Measurements from ENCODE around the gene SHFL. TPM values are rescaled to one million over a fixed set of nuclear protein-coding genes. Genes with fewer than 3 reads are reported as not detected.
A peak's percentile ranks its signal among the peaks of the same experiment; 100 is the strongest.

Gene SHFL
- total RNA-seq, 1 experiment from 2014 or later, result 17.2 TPM

- Histone ChIP-seq H3K4me3 (ENCODE audit: low read length) (peak overlapping the region; percentile 40), H3K27me3 (ENCODE audit: low read length) (no peaks in the 10 kb centered on the region), H3K4me1 (ENCODE audit: insufficient read depth, low read length) (peaks cover 11% of the 10 kb centered on the region), H2AFZ (ENCODE audit: low read length) (peak overlapping the region; percentile 83), H3K79me2 (ENCODE audit: low read length) (no peaks in the 10 kb centered on the region), H3F3A (ENCODE audit: low read length, unreplicated experiment) (no peaks in the 10 kb centered on the region), H4K20me1 (ENCODE audit: low read length) (no peaks in the 10 kb centered on the region), H3K9ac (ENCODE audit: low read length) (peak overlapping the region; percentile 72), H3K27ac (ENCODE audit: low read length) (no peak overlapping the region), H3K36me3 (ENCODE audit: low read depth, low read length) (no peaks in the 10 kb centered on the region), H3K4me2 (ENCODE audit: low read length) (peak overlapping the region; percentile 76), H3K9me3 (ENCODE audit: low read length) (no peaks in the 10 kb centered on the region), H3K9me2 (replicated peaks; ENCODE audit: low read length) (no peaks in the 10 kb centered on the region)
- ATAC-seq, result peak; percentile 92
- TF ChIP-seq, protein P1, sequence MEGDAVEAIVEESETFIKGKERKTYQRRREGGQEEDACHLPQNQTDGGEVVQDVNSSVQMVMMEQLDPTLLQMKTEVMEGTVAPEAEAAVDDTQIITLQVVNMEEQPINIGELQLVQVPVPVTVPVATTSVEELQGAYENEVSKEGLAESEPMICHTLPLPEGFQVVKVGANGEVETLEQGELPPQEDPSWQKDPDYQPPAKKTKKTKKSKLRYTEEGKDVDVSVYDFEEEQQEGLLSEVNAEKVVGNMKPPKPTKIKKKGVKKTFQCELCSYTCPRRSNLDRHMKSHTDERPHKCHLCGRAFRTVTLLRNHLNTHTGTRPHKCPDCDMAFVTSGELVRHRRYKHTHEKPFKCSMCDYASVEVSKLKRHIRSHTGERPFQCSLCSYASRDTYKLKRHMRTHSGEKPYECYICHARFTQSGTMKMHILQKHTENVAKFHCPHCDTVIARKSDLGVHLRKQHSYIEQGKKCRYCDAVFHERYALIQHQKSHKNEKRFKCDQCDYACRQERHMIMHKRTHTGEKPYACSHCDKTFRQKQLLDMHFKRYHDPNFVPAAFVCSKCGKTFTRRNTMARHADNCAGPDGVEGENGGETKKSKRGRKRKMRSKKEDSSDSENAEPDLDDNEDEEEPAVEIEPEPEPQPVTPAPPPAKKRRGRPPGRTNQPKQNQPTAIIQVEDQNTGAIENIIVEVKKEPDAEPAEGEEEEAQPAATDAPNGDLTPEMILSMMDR (conservative IDR thresholded peaks at IDR 0.05; ENCODE audit: low read depth, low read length), result no peak
- TF ChIP-seq EZH2 (IDR thresholded peaks at IDR 0.05; ENCODE audit: low read length, unreplicated experiment) (no peak), EZH2phosphoT487 (IDR thresholded peaks at IDR 0.05; ENCODE audit: borderline replicate concordance, low read length) (no peak)
- CTCF ChIA-PET, result interaction anchor here (0.6 to 1.3 kb wide), 7 partner anchors 10 to 178 kb away, joined by 3 to 7 read pairs (median 6); partner anchors contain the start of gene PPAN
- intact Hi-C loops (cut with micrococcal nuclease), result loop anchor here (1.0 kb wide), 1 partner anchor 154 kb away; no protein-coding TSS in a partner anchor
- POLR2A ChIA-PET (ENCODE audit: unreplicated experiment), result interaction anchor here (0.5 to 0.7 kb wide), 6 partner anchors 10 to 213 kb away, joined by 3 to 6 read pairs (median 4); partner anchors contain the start of gene PPAN
- BruUV-seq (replicated peaks), result no TSS peak
- DNase-seq, result peak; percentile 99
Observed at GRCh38 chr19:10095948-10096614, 10.0 kb downstream of the SHFL start.

DNA sequence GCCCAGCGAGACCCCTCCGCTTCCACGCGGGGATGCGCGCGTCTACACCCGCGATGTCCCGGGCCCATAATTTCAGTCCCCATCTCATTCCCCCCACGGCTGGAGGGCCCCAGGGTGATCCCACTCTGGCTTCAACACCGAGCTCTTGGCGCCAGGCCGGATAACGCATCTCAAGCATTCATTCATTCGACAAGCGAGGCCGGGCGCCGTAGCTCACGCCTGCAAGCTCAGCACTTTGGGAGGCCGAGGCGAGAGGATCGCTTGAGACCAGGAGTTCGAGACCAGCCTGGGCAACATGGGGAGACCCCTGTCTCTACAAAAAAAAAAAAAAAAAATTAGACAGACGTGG lies 10.5 kb downstream of the SHFL start:
- Histone ChIP-seq H3K27me3 (ENCODE audit: low read length) (no peaks in the 10 kb centered on the region), H3K9me2 (replicated peaks; ENCODE audit: low read length) (no peaks in the 10 kb centered on the region), H3K79me2 (ENCODE audit: low read length) (no peaks in the 10 kb centered on the region), H3K27ac (ENCODE audit: low read length) (no peak overlapping the region), H3K9me3 (ENCODE audit: low read length) (no peaks in the 10 kb centered on the region), H3F3A (ENCODE audit: low read length, unreplicated experiment) (no peaks in the 10 kb centered on the region), H2AFZ (ENCODE audit: low read length) (peak overlapping the region; percentile 83), H4K20me1 (ENCODE audit: low read length) (no peaks in the 10 kb centered on the region), H3K36me3 (ENCODE audit: low read depth, low read length) (no peaks in the 10 kb centered on the region), H3K4me1 (ENCODE audit: insufficient read depth, low read length) (peaks cover 11% of the 10 kb centered on the region), H3K4me2 (ENCODE audit: low read length) (peak overlapping the region; percentile 76), H3K9ac (ENCODE audit: low read length) (peak overlapping the region; percentile 72), H3K4me3 (ENCODE audit: low read length) (peak overlapping the region; percentile 39)
- no peak for DNase-seq
- ATAC-seq, result no peak
- BruUV-seq (replicated peaks), result TSS peak; percentile 29
- ChIA-PET POLR2A (ENCODE audit: unreplicated experiment) (no interaction called here), CTCF (interaction anchor here (0.6 to 1.3 kb wide), 4 partner anchors 12 to 69 kb away, joined by 3 to 7 read pairs (median 6); no protein-coding TSS in a partner anchor)
- intact Hi-C loops (cut with micrococcal nuclease), result loop anchor here (1.0 kb wide), 1 partner anchor 154 kb away; no protein-coding TSS in a partner anchor
- TF ChIP-seq EZH2 (IDR thresholded peaks at IDR 0.05; ENCODE audit: low read length, unreplicated experiment) (no peak), EZH2phosphoT487 (IDR thresholded peaks at IDR 0.05; ENCODE audit: borderline replicate concordance, low read length) (no peak)
- TF ChIP-seq, protein P1 (conservative IDR thresholded peaks at IDR 0.05; ENCODE audit: low read depth, low read length), result no peak
